ENCODE measurements around the gene LRRTM3.

DNA sequence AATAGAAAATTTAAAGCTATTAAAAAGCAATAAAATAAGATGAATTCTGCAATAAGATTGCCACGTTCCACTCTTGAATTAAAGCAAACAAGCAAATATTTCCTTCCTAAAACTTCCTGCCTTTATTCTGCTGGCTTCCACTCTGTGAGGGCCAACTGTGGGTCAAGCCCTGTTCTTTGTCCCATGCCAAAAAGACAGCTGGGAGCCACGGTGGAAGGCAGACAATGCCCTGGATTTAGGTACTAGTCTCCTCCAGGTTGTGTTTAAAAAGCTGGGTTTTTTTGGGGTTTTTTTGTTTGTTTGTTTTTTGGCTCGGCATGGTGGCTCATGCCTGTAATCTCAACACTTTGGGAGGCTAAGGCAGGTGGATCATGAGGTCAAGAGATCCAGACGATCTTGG is 39.1 kb downstream of the LRRTM3 start:
- no peak for TF ChIP-seq YY1 (IDR thresholded peaks at IDR 0.05; ENCODE audit: insufficient read depth, insufficient read length)
- no peak for TF ChIP-seq ZNF274 (IDR thresholded peaks at IDR 0.05; ENCODE audit: low read depth, low read length)
